Measurements from ENCODE around the gene ZNF714.

- TF ChIP-seq NFRKB (IDR thresholded peaks at IDR 0.05) (no peak), ZNF384 (IDR thresholded peaks at IDR 0.05) (no peak), ELF4 (IDR thresholded peaks at IDR 0.05) (no peak)
These were observed 66.7 kb downstream of the ZNF714 start for GRCh38 chr19:21148681-21149080.

All from HEK293T (cell line).